ENCODE data around the gene PPM1K. TPM values are rescaled to one million over a fixed set of nuclear protein-coding genes. Genes with fewer than 3 reads are reported as not detected.

PPM1K gene
- total RNA-seq, 4 donors from 2014 or later = 18.9 to 59.3 (median 38.2) TPM

DNA sequence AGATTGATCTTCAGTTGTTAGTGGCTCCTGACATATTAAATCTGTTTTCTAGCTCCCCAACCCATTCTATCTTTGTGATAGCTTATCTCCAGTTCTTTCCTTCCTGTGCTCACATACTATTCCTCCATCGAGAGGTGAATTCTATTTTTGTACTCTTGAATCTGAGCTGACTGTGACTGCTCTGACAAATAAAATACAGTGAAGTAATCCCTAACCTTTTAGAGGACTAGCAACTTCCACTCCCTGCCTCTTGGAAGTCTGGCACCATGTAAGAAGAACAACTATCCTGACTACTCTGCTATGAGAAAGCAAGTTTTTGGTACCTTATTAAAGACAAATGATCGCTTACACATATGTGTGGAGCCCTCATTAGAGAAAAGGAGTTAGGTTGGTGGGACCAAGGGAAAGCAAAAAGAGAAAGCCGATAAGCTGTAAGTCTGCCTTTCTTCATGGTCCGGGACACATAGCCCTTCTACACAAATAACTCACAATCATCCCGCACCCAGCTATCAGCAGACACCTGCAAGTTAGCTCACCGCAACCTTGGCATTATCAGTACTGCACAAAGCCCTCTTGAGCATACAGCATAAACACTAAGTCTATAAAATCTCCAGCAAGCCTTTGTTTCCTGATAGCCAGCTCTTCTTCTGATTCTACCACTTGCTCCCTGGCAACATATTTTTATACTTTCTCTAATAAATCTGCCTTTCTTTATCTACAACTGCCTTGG lies 13.5 kb upstream of the PPM1K start:
- Histone ChIP-seq H3K9me3 (no peaks in the 10 kb centered on the region), H3K4me1 (peaks cover 0 to 5% (median 0%) of the 10 kb centered on the region in 3 donors), H3K27me3 (no peaks in the 10 kb centered on the region), H3K27ac (no peak overlapping the region), H3K36me3 (no peaks in the 10 kb centered on the region), H3K4me3 (no peak overlapping the region)
- TF ChIP-seq, protein P1, sequence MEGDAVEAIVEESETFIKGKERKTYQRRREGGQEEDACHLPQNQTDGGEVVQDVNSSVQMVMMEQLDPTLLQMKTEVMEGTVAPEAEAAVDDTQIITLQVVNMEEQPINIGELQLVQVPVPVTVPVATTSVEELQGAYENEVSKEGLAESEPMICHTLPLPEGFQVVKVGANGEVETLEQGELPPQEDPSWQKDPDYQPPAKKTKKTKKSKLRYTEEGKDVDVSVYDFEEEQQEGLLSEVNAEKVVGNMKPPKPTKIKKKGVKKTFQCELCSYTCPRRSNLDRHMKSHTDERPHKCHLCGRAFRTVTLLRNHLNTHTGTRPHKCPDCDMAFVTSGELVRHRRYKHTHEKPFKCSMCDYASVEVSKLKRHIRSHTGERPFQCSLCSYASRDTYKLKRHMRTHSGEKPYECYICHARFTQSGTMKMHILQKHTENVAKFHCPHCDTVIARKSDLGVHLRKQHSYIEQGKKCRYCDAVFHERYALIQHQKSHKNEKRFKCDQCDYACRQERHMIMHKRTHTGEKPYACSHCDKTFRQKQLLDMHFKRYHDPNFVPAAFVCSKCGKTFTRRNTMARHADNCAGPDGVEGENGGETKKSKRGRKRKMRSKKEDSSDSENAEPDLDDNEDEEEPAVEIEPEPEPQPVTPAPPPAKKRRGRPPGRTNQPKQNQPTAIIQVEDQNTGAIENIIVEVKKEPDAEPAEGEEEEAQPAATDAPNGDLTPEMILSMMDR (IDR thresholded peaks at IDR 0.05) = no peak
- ATAC-seq = no peak
- WGBS, 2 donors (ENCODE audit: low coverage in 1 of 2) = 67 to 83% methylated on average over 6 of the region's 6 CpGs

DNA sequence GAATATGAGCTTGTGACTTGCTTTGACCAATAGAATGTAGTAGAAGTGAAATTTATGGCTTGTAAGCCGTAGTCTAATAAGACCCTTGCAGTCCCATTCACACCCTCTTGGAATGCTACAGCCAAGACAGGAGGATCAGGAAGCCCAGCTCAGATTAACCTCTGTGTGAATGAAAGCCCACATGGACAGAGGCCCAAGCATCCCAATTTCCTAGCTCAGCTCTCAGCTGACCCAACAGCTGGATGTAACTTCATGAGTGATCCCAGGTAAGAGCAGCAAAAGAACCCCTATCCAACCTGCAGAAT lies 12.8 kb upstream of the PPM1K start:
- Histone ChIP-seq H3K27ac (no peak overlapping the region), H3K4me3 (no peak overlapping the region), H3K4me1 (peaks cover 0 to 6% (median 0%) of the 10 kb centered on the region in 3 donors), H3K36me3 (no peaks in the 10 kb centered on the region), H3K27me3 (no peaks in the 10 kb centered on the region), H3K9me3 (no peaks in the 10 kb centered on the region)
- TF ChIP-seq EP300 (IDR thresholded peaks at IDR 0.05) = no peak
- TF ChIP-seq, protein P1 (IDR thresholded peaks at IDR 0.05) = no peak
- no peak for TF ChIP-seq POLR2A (IDR thresholded peaks at IDR 0.05)
- no peak for TF ChIP-seq POLR2AphosphoS5 (IDR thresholded peaks at IDR 0.05)
- WGBS, 2 donors (ENCODE audit: low coverage in 1 of 2) = no CpG with 5 or more reads among the region's 1 CpG
- no peak for ATAC-seq

DNA sequence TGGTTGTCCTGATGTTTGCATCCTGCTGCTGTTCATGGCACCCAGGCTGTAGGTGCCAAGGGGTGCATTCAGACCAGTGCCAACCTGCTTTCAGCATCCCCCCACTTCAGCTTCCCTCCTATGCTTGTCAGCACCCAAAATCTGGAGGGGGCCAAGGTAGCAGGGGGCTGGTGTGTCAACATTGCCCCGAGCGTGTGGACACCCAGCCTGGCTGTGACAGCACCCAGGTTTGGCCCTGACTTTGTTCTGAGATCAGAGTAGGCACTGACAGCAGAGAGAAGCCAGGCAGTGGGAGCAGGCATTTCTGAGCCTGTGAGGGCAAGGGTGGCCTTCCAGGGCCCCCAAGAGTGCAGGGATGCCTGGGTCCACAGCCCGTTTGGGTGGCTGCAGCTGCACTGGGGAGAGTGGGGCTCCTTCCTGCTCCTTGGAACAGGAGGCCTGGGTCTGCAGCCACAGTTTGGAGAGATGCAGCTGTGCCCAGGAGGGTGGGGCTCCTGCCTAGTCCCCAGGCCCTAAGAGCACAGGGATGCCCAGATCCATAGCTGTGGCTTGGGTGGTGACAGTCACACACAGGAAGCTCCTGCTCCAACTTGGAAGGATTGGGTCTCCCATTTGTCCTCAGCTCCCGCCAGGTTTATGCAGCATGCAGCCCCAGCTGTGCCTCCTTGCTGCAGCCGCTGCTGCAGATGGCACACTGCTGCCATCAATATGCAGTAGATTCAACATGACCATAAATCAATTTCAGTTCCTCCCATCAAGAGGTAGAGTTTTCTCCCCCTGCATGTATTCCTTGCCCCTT lies 12.3 kb upstream of the PPM1K start:
- no peak for ATAC-seq
- 100% methylated on average over 1 to 3 of the region's 5 CpGs for WGBS, 2 donors (ENCODE audit: low coverage in 1 of 2)
- TF ChIP-seq, protein P1 (IDR thresholded peaks at IDR 0.05) = no peak
- TF ChIP-seq POLR2AphosphoS5 (IDR thresholded peaks at IDR 0.05) (no peak), EP300 (IDR thresholded peaks at IDR 0.05) (no peak), POLR2A (IDR thresholded peaks at IDR 0.05) (no peak)

DNA sequence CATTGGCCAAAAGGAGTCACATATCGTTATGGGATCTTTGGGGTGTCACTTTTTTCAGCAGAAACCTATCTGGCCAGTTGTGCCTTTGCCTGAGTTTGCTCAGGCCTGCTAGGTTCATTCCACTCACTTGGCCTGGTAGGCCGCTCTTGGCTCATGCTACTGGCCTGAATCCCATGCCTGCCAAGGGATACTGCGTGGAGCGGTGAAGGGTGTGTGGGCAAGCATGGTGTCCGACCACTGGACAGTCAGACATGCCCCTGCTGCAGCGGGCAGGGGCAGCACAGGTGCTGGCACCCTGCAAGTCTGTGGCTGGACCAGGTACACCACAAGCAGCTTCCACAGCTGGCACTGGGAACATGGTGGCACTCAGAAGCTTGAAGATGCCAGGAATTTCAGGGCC lies 11.3 kb upstream of the PPM1K start:
- H3K4me3 ChIP-seq = no peak overlapping the region
- H3K36me3 ChIP-seq = no peaks in the 10 kb centered on the region
- WGBS, 2 donors (ENCODE audit: low coverage in 1 of 2) = 100% methylated on average over 2 of the region's 6 CpGs; no CpG with 5 or more reads in 1 of the 2 donors
- H3K4me1 ChIP-seq = peaks cover 0 to 17% (median 4%) of the 10 kb centered on the region in 3 donors
- no peaks in the 10 kb centered on the region for H3K27me3 ChIP-seq
- no peaks in the 10 kb centered on the region for H3K9me3 ChIP-seq
- no peak overlapping the region for H3K27ac ChIP-seq
- no peak for ATAC-seq
- TF ChIP-seq EP300 (IDR thresholded peaks at IDR 0.05) (no peak), POLR2A (IDR thresholded peaks at IDR 0.05) (no peak), POLR2AphosphoS5 (IDR thresholded peaks at IDR 0.05) (no peak)
- TF ChIP-seq, protein P1 (IDR thresholded peaks at IDR 0.05) = no peak

More for the DNA sequence above, 12.3 kb upstream of the PPM1K start:
- no peak overlapping the region for H3K27ac ChIP-seq
- no peaks in the 10 kb centered on the region for H3K36me3 ChIP-seq
- no peaks in the 10 kb centered on the region for H3K9me3 ChIP-seq
- no peaks in the 10 kb centered on the region for H3K27me3 ChIP-seq
- peaks cover 0 to 11% (median 0%) of the 10 kb centered on the region in 3 donors for H3K4me1 ChIP-seq
- H3K4me3 ChIP-seq = no peak overlapping the region
